Suprapubic skin (tissue), 4 donors: ENCODE data around the gene NRP2. TPM values are rescaled to one million over a fixed set of nuclear protein-coding genes. Genes with fewer than 3 reads are reported as not detected.
A peak's percentile ranks its signal among the peaks of the same experiment; 100 is the strongest.

Experiments
- DNase-seq, 2 donors: peaks; one replicate each; pipeline ENCODE4 v3.0.0-alpha.2; 2019; ENCODE audit warnings: low spot score in 2 of 2
- H3K27ac ChIP-seq: fragments of 200-600 bp; sonication (generic); one replicate; pipeline ENCODE4 v1.5.1; 2019
- H3K27me3 ChIP-seq: fragments of 200-600 bp; sonication (generic); one replicate; pipeline ENCODE4 v1.5.1; 2019
- H3K36me3 ChIP-seq: fragments of 200-600 bp; sonication (generic); one replicate; pipeline ENCODE4 v1.5.1; 2019
- H3K4me1 ChIP-seq: fragments of 200-600 bp; sonication (generic); one replicate; pipeline ENCODE4 v1.5.1; 2019
- H3K4me3 ChIP-seq: fragments of 200-600 bp; sonication (generic); one replicate; pipeline ENCODE4 v1.5.1; 2019; ENCODE audit warnings: mild to moderate bottlenecking
- H3K9me3 ChIP-seq: fragments of 200-600 bp; sonication (generic); one replicate; pipeline ENCODE4 v1.5.1; 2019
- EP300 ChIP-seq: sonication (generic); formaldehyde crosslinking; IDR thresholded peaks from one replicate; pipeline ENCODE4 v1.6.1; 2017; ENCODE audit warnings: antibody characterized with exemption
- POLR2A ChIP-seq, 2 donors: fragments of 450-650 bp; IDR thresholded peaks; one replicate each; pipeline ENCODE4 v1.6.1; 2017; ENCODE audit warnings: antibody characterized with exemption in 2 of 2, mild to moderate bottlenecking in 2 of 2, moderate library complexity in 2 of 2
- POLR2AphosphoS5 ChIP-seq, 3 donors: sonication (generic); formaldehyde crosslinking; IDR thresholded peaks; one replicate each; pipeline ENCODE4 v1.6.1; 2017; ENCODE audit warnings: antibody characterized with exemption in 3 of 3
- WGBS: methylation state at CpG from one replicate; pipeline ENCODE4 v1.1.5; 2018; 5-methylcytosine and 5-hydroxymethylcytosine counted together
- total RNA-seq, 4 donors: library from RNA; depleted of rRNA; stranded (reverse); fragments of >200 nt; gene quantifications; one replicate each; pipeline ENCODE4 v1.1.0, GENCODE V29; 2016
- TF ChIP-seq, protein P1 (sequence below), 2 donors: fragments of 200-600 bp in 1 of 2; fragments of 450-650 bp in 1 of 2; sonication (generic) in 1 of 2; IDR thresholded peaks; one replicate each; pipeline ENCODE4 v1.5.1; 2016 to 2019; ENCODE audit warnings: antibody characterized with exemption in 2 of 2, mild to moderate bottlenecking in 1 of 2, moderate library complexity in 1 of 2

Gene NRP2
- total RNA-seq, 4 donors from 2014 or later, result 3.4 to 8.9 (median 6.6) TPM

DNA sequence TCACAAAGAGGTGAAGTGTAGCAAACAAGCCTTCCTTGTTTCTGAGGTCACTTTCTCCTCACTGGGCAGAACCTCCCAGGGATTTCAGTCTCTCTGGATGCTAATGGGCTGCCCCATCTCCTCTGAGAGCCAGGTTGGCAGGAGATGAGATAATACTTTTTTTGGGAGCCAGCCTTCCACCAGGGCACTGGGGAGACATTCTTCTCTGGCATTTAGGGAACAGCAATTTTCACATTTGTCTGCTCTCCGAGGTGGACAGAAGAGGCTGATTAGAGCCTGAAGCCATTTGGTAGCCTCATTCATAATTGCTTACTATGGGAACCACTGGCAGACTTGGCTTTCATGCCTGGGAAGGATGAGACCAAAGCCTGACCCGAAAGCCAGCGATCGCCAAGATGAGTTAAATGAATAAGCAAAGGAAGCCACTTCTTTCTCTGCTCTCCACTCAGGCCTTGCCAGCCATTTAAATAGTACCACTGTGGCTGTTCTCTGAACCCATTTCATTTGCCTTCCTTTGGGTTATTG lies 70.1 kb downstream of the NRP2 start:
- H3K27me3 ChIP-seq, result no peaks in the 10 kb centered on the region
- H3K4me3 ChIP-seq, result no peak overlapping the region
- no peaks in the 10 kb centered on the region for H3K9me3 ChIP-seq
- peaks cover 18% of the 10 kb centered on the region for H3K4me1 ChIP-seq
- no peak overlapping the region for H3K27ac ChIP-seq
- no peak for DNase-seq
- TF ChIP-seq POLR2A (IDR thresholded peaks at IDR 0.05), result no peak
- no peak for TF ChIP-seq EP300
- TF ChIP-seq, protein P1, sequence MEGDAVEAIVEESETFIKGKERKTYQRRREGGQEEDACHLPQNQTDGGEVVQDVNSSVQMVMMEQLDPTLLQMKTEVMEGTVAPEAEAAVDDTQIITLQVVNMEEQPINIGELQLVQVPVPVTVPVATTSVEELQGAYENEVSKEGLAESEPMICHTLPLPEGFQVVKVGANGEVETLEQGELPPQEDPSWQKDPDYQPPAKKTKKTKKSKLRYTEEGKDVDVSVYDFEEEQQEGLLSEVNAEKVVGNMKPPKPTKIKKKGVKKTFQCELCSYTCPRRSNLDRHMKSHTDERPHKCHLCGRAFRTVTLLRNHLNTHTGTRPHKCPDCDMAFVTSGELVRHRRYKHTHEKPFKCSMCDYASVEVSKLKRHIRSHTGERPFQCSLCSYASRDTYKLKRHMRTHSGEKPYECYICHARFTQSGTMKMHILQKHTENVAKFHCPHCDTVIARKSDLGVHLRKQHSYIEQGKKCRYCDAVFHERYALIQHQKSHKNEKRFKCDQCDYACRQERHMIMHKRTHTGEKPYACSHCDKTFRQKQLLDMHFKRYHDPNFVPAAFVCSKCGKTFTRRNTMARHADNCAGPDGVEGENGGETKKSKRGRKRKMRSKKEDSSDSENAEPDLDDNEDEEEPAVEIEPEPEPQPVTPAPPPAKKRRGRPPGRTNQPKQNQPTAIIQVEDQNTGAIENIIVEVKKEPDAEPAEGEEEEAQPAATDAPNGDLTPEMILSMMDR (IDR thresholded peaks at IDR 0.05), result no peak
- TF ChIP-seq POLR2AphosphoS5 (IDR thresholded peaks at IDR 0.05), result no peak
- no peaks in the 10 kb centered on the region for H3K36me3 ChIP-seq
- WGBS, result 81% methylated on average over 4 of the region's 4 CpGs

DNA sequence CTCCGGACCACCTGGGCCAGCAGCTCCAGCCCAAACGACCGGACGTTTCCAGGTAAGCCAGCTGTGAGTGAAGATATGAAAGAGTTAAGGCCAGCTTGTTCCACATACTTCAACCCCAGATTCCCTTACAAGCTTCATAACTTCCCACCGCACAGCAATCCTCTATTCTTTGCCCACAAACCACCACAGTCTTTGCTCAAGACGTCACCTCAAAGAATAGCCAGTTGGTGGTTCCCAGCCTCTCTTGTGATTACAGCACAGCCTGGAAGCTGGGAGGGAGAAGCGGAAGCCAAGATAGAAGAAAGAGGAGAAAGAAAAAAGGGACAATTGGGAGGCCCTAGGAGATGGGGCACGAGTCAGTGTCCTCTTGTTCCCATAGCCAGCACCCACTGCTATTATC lies 70.6 kb downstream of the NRP2 start:
- TF ChIP-seq, protein P1 (IDR thresholded peaks at IDR 0.05), result no peak
- TF ChIP-seq POLR2AphosphoS5 (IDR thresholded peaks at IDR 0.05) (no peak), EP300 (no peak), POLR2A (IDR thresholded peaks at IDR 0.05) (no peak)
- Histone ChIP-seq H3K36me3 (no peaks in the 10 kb centered on the region), H3K27ac (no peak overlapping the region), H3K4me1 (peaks cover 18% of the 10 kb centered on the region), H3K27me3 (no peaks in the 10 kb centered on the region), H3K4me3 (no peak overlapping the region), H3K9me3 (no peaks in the 10 kb centered on the region)
- no peak for DNase-seq
- 83% methylated on average over 8 of the region's 8 CpGs for WGBS

DNA sequence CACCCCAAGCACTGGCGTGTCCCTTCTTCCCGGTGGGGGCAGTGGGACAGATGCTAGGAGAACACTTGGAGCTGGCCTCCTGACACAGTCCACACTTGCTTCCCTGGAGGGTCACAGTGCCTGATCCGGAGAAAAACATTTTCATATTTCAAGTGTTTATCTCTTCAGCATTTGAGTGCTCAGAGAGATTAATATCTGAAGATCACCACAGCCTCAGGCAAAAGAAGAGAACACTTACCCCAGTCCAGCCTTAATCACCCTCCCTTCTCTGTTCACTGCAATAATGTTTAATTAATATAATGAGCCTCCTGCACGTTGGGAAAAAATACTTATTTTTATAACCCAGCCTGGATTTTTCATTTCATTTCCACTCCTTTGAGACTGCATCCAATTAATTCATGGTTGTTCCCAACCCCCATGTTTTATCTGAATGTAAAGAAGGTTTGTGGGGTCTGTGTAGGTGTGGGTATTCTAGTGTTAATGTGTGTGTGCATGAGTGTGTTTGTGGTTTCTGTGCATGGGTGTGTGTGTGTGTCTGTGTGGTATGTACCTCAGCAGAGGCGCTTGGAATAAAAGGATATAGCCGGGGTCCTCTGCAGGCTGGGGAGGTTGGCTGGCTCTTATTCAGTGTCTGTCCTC lies 72.1 kb downstream of the NRP2 start:
- TF ChIP-seq, protein P1 (IDR thresholded peaks at IDR 0.05), result no peak
- no peak for TF ChIP-seq POLR2A (IDR thresholded peaks at IDR 0.05)
- TF ChIP-seq EP300, result no peak
- no peak for TF ChIP-seq POLR2AphosphoS5 (IDR thresholded peaks at IDR 0.05)
- no peak for DNase-seq
- no peaks in the 10 kb centered on the region for H3K36me3 ChIP-seq
- no peaks in the 10 kb centered on the region for H3K27me3 ChIP-seq
- peaks cover 12% of the 10 kb centered on the region for H3K4me1 ChIP-seq
- peak overlapping the region; percentile 56 for H3K27ac ChIP-seq
- WGBS, result 74% methylated on average over 6 of the region's 6 CpGs
- no peaks in the 10 kb centered on the region for H3K9me3 ChIP-seq
- no peak overlapping the region for H3K4me3 ChIP-seq

DNA sequence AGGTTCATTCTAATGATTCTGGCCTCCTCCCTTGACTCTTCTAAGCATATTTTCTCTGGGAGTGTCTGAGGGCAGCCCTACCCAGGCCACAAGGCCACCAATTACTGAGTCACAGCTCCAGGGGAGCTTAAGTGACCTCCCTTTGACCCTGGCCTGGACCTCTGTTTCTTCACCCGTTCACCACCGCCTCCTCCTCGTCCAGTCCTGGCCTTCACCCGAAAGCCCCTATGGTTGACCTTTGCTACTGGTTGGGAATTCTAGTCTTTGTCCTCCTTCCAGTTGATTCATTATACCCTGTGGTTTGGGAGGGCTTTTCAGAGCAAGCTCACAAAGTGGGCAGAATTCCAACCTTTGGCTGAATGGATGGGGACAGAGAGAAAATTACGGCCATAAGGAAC lies 72.6 kb downstream of the NRP2 start:
- Histone ChIP-seq H3K4me1 (peaks cover 12% of the 10 kb centered on the region), H3K27ac (peak overlapping the region; percentile 56), H3K4me3 (no peak overlapping the region), H3K36me3 (no peaks in the 10 kb centered on the region), H3K9me3 (no peaks in the 10 kb centered on the region), H3K27me3 (no peaks in the 10 kb centered on the region)
- DNase-seq, result no peak
- TF ChIP-seq POLR2A (IDR thresholded peaks at IDR 0.05) (no peak), EP300 (no peak), POLR2AphosphoS5 (IDR thresholded peaks at IDR 0.05) (no peak)
- TF ChIP-seq, protein P1 (IDR thresholded peaks at IDR 0.05), result no peak
- WGBS, result 66% methylated on average over 5 of the region's 5 CpGs

DNA sequence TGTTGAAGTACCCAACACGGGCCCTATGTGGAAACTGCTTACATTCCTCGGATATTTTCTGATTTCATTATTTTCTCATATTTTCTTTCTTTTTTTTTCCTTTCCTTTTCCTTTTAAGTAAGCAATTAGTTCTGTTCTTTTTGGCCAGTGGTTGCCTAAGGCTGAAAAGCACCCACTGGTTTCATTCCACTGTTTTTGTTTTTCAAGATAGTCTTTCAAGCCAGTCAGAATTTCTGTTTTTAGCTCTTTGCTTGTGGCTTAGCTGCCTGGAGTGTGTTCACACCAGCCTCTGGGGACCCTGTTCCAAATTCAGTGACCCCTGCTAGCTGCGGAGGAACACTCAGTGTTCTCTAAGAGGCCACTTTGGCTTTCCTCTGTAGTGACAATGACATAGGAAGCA lies 73.6 kb downstream of the NRP2 start:
- Histone ChIP-seq H3K9me3 (no peaks in the 10 kb centered on the region), H3K27me3 (no peaks in the 10 kb centered on the region), H3K4me1 (peaks cover 12% of the 10 kb centered on the region), H3K36me3 (no peaks in the 10 kb centered on the region), H3K27ac (peak overlapping the region; percentile 56), H3K4me3 (no peak overlapping the region)
- TF ChIP-seq, protein P1 (IDR thresholded peaks at IDR 0.05), result no peak
- TF ChIP-seq POLR2A (IDR thresholded peaks at IDR 0.05), result no peak
- TF ChIP-seq POLR2AphosphoS5 (IDR thresholded peaks at IDR 0.05), result no peak
- DNase-seq, result no peak
- WGBS, result 68% methylated on average over 3 of the region's 3 CpGs
